Naive B cell (primary cell): ENCODE results near the gene FHIT. TPM values are rescaled to one million over a fixed set of nuclear protein-coding genes. Genes with fewer than 3 reads are reported as not detected.
A peak's percentile ranks its signal among the peaks of the same experiment; 100 is the strongest.

Experiments used
- ATAC-seq, 2 donors: fragments of 150-1000 bp; cut with Tn5 transposase; 2 replicates each; pipeline ENCODE4 v1.10.0; 2021; ENCODE audit warnings: low read depth in 2 of 2, mild to moderate bottlenecking in 2 of 2, moderate library complexity in 2 of 2
- DNase-seq: peaks from one replicate; pipeline ENCODE4 v3.0.0; 2022
- H3K27ac Mint-ChIP-seq, 6 donors: one replicate each; pipeline ENCODE4 v1.8.0; 2020 to 2022; ENCODE audit warnings: mild to moderate bottlenecking in 6 of 6, mixed read lengths in 6 of 6, moderate library complexity in 5 of 6, inconsistent platforms in 2 of 6
- H3K27me3 Mint-ChIP-seq, 3 donors: one replicate each; pipeline ENCODE4 v1.8.0; 2021 to 2022; ENCODE audit warnings: mixed read lengths in 3 of 3, mild to moderate bottlenecking in 1 of 3
- H3K36me3 Mint-ChIP-seq, 2 donors: one replicate each; pipeline ENCODE4 v1.8.0; 2020 to 2022; ENCODE audit warnings: mixed read lengths in 2 of 2, inconsistent platforms in 1 of 2, mild to moderate bottlenecking in 1 of 2
- H3K4me1 Mint-ChIP-seq, 3 donors: one replicate each; pipeline ENCODE4 v1.8.0; 2020 to 2022; ENCODE audit warnings: mixed read lengths in 3 of 3, inconsistent platforms in 1 of 3, mild to moderate bottlenecking in 1 of 3, moderate library complexity in 1 of 3
- H3K4me3 Mint-ChIP-seq, 8 donors: one replicate each; pipeline ENCODE4 v1.8.0; 2020 to 2022; ENCODE audit warnings: mild to moderate bottlenecking in 8 of 8, mixed read lengths in 8 of 8, moderate library complexity in 8 of 8, inconsistent platforms in 2 of 8
- H3K9me3 Mint-ChIP-seq, 7 donors: one replicate each; pipeline ENCODE4 v1.8.0; 2020 to 2022; ENCODE audit warnings: mixed read lengths in 7 of 7, mild to moderate bottlenecking in 5 of 7, inconsistent platforms in 2 of 7, moderate library complexity in 1 of 7
- polyA plus RNA-seq, 6 donors: library from polyadenylated mRNA; unstranded; fragments of 300-500 nt; fragmentation: Illumina TruSeq; gene quantifications; one replicate each; pipeline ENCODE4 v1.2.3, GENCODE V29; 2021; ENCODE audit warnings: low read depth in 6 of 6

Gene FHIT
- polyA plus RNA-seq, 6 donors from 2014 or later = 3.2 to 12.6 (median 7.1) TPM

GRCh38 chr3:60826511-60826910 is 424.7 kb downstream of the FHIT start:
- no peak overlapping the region for H3K4me3 Mint-ChIP-seq
- H3K4me1 Mint-ChIP-seq = no peaks in the 10 kb centered on the region
- ATAC-seq (no peak), DNase-seq (no peak)
- no peak overlapping the region for H3K27ac Mint-ChIP-seq
- H3K36me3 Mint-ChIP-seq = peaks cover 8 to 21% of the 10 kb centered on the region in 2 donors
- H3K27me3 Mint-ChIP-seq = no peaks in the 10 kb centered on the region
- H3K9me3 Mint-ChIP-seq = peaks cover 0 to 13% (median 6%) of the 10 kb centered on the region in 7 donors

DNA sequence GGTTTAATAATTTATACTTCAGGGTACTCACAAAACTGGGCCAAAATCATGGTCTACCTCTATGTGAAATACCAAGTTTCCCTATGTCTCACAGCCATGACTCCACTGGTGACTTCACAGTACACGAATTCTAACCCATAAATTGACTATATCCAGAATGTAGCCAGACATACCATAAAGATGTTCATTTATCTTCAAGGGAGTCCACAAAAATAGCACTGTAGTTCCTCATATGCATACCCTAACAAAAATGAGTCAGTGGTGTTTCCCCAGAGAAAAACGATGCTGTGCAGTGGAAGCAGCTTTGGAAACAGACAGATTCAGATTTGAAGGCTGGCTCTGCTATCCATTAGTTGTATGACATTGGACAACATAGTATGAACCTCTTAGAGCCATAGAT is 438.8 kb downstream of the FHIT start:
- peaks cover 4 to 5% of the 10 kb centered on the region in 2 donors for H3K36me3 Mint-ChIP-seq
- no peak overlapping the region for H3K4me3 Mint-ChIP-seq
- ATAC-seq (no peak), DNase-seq (no peak)
- H3K27me3 Mint-ChIP-seq = no peaks in the 10 kb centered on the region
- H3K27ac Mint-ChIP-seq = peak overlapping the region in 1 of 6 donors; percentile 50
- peaks cover 0 to 22% (median 7%) of the 10 kb centered on the region in 7 donors for H3K9me3 Mint-ChIP-seq
- H3K4me1 Mint-ChIP-seq = no peaks in the 10 kb centered on the region

DNA sequence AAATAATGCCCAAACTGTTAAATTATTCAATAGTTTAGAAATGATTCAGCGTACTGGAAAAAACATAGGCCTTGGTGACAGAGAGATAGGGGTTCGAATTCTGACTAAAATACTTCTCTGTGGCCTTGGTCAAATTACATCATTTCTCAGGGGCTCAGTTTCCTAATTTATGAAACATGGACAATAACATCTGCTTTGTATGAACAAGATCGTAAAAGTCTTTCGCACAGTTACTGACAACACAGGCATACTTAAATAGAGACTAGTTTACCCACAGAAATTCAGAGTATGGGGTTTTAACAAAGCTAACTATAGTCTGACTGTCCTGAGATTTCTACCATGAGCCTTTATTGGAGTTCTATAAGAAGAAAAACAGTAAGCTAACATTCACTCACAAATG is 440.4 kb downstream of the FHIT start:
- H3K27me3 Mint-ChIP-seq = no peaks in the 10 kb centered on the region
- no peak overlapping the region for H3K4me3 Mint-ChIP-seq
- H3K36me3 Mint-ChIP-seq = no peaks in the 10 kb centered on the region
- DNase-seq (no peak), ATAC-seq (no peak)
- H3K27ac Mint-ChIP-seq = no peak overlapping the region
- no peaks in the 10 kb centered on the region for H3K4me1 Mint-ChIP-seq
- peaks cover 0 to 8% (median 2%) of the 10 kb centered on the region in 7 donors for H3K9me3 Mint-ChIP-seq

- Mint-ChIP-seq H3K9me3 (peaks cover 0 to under 1% (median 0%) of the 10 kb centered on the region in 7 donors), H3K4me3 (no peak overlapping the region), H3K27me3 (no peaks in the 10 kb centered on the region), H3K36me3 (no peaks in the 10 kb centered on the region), H3K4me1 (no peaks in the 10 kb centered on the region), H3K27ac (no peak overlapping the region)
- no peak for DNase-seq
- no peak for ATAC-seq
Observed at GRCh38 chr3:60809857-60810610, 441.2 kb downstream of the FHIT start.

DNA sequence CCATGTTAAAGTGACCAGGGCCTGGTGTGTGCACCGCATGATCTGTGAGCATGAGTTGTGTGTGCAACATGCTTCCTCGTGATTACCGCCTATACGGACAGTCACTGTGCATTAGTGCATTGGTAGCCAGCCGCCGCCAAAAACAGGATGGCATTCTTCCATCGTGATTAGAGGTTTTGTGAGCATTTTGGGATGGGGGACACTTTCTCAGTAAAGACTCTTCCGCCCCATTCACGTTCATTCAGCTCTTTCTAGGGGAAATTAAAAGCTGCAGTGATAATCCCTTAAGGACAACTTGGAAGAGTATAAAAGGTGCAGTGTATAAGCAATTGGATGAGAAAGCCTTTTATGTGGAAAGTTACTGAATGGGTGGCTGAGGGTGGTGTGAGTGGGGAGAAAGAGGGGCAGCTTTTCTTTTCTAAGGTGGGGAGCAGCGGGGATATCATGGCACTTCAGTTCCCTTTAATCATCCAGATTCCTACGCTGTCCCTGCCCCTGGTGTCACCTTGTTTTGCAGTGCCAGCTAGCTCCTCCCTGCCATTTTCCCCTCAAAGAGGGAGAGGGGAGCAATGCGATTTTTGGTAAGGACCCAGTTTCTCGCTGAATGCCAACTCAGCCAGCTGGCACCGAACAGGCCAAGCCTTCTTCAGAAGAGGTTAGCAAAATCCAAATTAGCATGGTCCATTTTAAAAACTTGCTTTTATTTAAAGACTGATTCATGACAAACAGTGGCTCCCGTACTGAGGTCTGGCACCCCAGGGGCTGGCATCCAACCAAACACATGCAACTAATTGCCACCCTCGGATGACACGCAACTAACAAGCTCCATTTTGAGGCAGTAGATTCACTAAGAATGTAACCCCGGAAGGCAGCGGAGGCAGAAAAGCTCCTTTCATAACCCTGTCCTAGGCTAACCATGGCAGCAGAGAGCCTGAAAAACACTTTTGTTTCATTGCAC is 447.8 kb downstream of the FHIT start:
- no peak overlapping the region for H3K4me3 Mint-ChIP-seq
- no peaks in the 10 kb centered on the region for H3K4me1 Mint-ChIP-seq
- H3K27ac Mint-ChIP-seq = no peak overlapping the region
- DNase-seq (no peak), ATAC-seq (no peak)
- peaks cover 0 to 3% (median 0%) of the 10 kb centered on the region in 7 donors for H3K9me3 Mint-ChIP-seq
- no peaks in the 10 kb centered on the region for H3K36me3 Mint-ChIP-seq
- H3K27me3 Mint-ChIP-seq = no peaks in the 10 kb centered on the region

GRCh38 chr3:60801307-60801706 is 449.9 kb downstream of the FHIT start:
- ATAC-seq = no peak
- Mint-ChIP-seq H3K4me3 (no peak overlapping the region), H3K36me3 (no peaks in the 10 kb centered on the region), H3K9me3 (peaks cover 0 to 3% (median 0%) of the 10 kb centered on the region in 7 donors), H3K4me1 (no peaks in the 10 kb centered on the region), H3K27ac (no peak overlapping the region), H3K27me3 (no peaks in the 10 kb centered on the region)
- no peak for DNase-seq

DNA sequence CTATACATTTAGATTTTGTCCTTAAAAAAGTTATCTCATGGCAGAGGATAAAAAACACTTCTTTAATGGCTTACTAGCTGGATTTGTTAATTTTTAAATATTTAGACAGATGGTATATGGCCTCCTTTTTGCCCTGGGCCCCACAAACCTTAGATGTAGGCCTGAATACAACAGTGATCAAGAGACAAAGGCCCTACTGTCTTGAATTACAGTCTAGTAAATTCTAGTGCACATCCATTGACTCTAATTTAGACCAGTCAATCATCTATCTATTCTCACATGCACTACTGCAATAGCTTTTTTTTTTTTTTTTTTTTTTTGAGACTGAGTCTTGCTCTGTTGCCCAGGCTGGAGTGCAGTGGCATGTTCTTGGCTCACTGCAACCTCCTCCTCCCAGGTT is 452.8 kb downstream of the FHIT start:
- H3K27ac Mint-ChIP-seq = no peak overlapping the region
- H3K36me3 Mint-ChIP-seq = no peaks in the 10 kb centered on the region

GRCh38 chr3:60792249-60792852 is 458.9 kb downstream of the FHIT start:
- Mint-ChIP-seq H3K36me3 (no peaks in the 10 kb centered on the region), H3K27me3 (no peaks in the 10 kb centered on the region), H3K4me1 (no peaks in the 10 kb centered on the region), H3K4me3 (no peak overlapping the region), H3K27ac (no peak overlapping the region), H3K9me3 (no peaks in the 10 kb centered on the region)
- DNase-seq (no peak), ATAC-seq (no peak)

More for the DNA sequence above, 452.8 kb downstream of the FHIT start:
- Mint-ChIP-seq H3K4me3 (no peak overlapping the region), H3K27me3 (no peaks in the 10 kb centered on the region), H3K4me1 (no peaks in the 10 kb centered on the region), H3K9me3 (peaks cover 0 to 3% (median 0%) of the 10 kb centered on the region in 7 donors)
- DNase-seq = no peak
- ATAC-seq = no peak

DNA sequence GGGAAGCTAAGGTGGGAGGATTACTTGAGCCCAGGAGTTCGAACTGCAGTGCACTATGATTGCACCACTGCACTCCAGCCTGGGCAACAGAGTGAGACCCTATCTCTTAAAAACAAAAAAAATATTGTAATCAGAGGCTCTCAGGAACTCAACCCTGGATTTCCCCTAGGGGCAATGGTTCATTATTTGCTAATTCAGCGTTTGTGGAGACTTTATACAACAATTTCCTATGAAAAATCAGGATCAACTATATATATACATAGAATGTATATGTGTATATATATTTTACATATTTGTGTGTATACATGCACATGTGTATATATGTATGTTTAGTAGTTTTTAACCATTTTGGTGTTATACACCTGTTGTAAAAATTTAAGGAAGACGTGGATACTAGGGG is 463.1 kb downstream of the FHIT start:
- DNase-seq = no peak
- Mint-ChIP-seq H3K9me3 (peaks cover 0 to 10% (median 3%) of the 10 kb centered on the region in 7 donors), H3K27me3 (no peaks in the 10 kb centered on the region)

GRCh38 chr3:60781935-60782334 is 469.3 kb downstream of the FHIT start:
- Mint-ChIP-seq H3K36me3 (no peaks in the 10 kb centered on the region), H3K4me3 (no peak overlapping the region), H3K9me3 (peaks cover 3 to 10% (median 8%) of the 10 kb centered on the region in 7 donors), H3K27me3 (no peaks in the 10 kb centered on the region), H3K27ac (peak overlapping the region in 1 of 6 donors; percentile 64), H3K4me1 (no peaks in the 10 kb centered on the region)
- ATAC-seq (no peak), DNase-seq (no peak)

More for the DNA sequence above, 463.1 kb downstream of the FHIT start:
- H3K36me3 Mint-ChIP-seq = no peaks in the 10 kb centered on the region
- H3K4me3 Mint-ChIP-seq = no peak overlapping the region
- H3K27ac Mint-ChIP-seq = no peak overlapping the region
- ATAC-seq = no peak
- no peaks in the 10 kb centered on the region for H3K4me1 Mint-ChIP-seq

- Mint-ChIP-seq H3K9me3 (peaks cover 2 to 14% (median 5%) of the 10 kb centered on the region in 7 donors), H3K36me3 (no peaks in the 10 kb centered on the region), H3K27ac (no peak overlapping the region), H3K4me1 (no peaks in the 10 kb centered on the region), H3K4me3 (no peak overlapping the region), H3K27me3 (no peaks in the 10 kb centered on the region)
- ATAC-seq = no peak
- no peak for DNase-seq
Observed at GRCh38 chr3:60779637-60780036, 471.6 kb downstream of the FHIT start.

- no peak overlapping the region for H3K4me3 Mint-ChIP-seq
- no peak overlapping the region for H3K27ac Mint-ChIP-seq
Observed at GRCh38 chr3:60775985-60776384, 475.3 kb downstream of the FHIT start.

GRCh38 chr3:60774617-60775016 is 476.6 kb downstream of the FHIT start:
- Mint-ChIP-seq H3K27me3 (no peaks in the 10 kb centered on the region), H3K36me3 (no peaks in the 10 kb centered on the region), H3K4me3 (no peak overlapping the region), H3K27ac (no peak overlapping the region), H3K9me3 (peaks cover 0 to 6% (median 2%) of the 10 kb centered on the region in 7 donors), H3K4me1 (no peaks in the 10 kb centered on the region)
- DNase-seq (no peak), ATAC-seq (no peak)

More at GRCh38 chr3:60775985-60776384, 475.3 kb downstream of the FHIT start:
- H3K27me3 Mint-ChIP-seq = no peaks in the 10 kb centered on the region
- ATAC-seq (no peak), DNase-seq (no peak)
- peaks cover 0 to 6% (median 2%) of the 10 kb centered on the region in 7 donors for H3K9me3 Mint-ChIP-seq
- no peaks in the 10 kb centered on the region for H3K36me3 Mint-ChIP-seq
- H3K4me1 Mint-ChIP-seq = no peaks in the 10 kb centered on the region
